Activated naive CD8-positive, alpha-beta T cell treated with anti-CD3 and anti-CD28 coated beads, Interleukin-2, amount 50 U/mL, for 16 hours (primary cell): ENCODE measurements around the gene AMN.

Source experiments
- DNase-seq: peaks from one replicate; pipeline ENCODE4 v3.0.0-alpha.2; 2020; ENCODE audit warnings: low read depth, low spot score

AMN gene

DNA sequence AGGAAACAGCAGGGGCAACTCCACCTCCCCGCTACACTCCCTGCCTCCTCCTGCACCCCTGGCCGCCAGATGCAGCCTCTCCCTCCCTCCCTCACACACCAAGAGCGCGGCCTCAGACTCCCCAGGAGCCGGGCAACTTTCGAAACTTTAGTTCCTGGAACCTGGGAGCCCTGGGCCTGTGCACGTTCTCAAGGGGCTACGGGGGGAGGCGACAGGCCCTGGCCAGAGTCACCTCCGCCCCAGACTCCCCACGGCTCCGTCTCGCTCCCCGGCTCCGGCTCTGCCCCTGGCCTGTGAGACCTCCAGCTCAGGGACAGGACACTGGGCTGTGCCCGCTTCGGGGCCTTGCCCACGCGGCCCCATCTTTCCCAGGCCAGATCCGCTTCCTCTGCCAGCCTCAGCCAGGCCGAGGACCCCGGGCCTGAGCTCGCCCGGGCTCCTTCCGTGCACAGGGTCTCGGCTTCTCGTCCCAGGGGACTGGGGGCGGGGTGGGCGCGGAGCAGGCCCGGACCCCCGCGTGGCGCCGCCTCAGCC is 5.5 kb downstream of the AMN start:
- no peak for DNase-seq

- peak; percentile 69 for DNase-seq
Observed at GRCh38 chr14:102928412-102929240, 6.2 kb downstream of the AMN start.

DNA sequence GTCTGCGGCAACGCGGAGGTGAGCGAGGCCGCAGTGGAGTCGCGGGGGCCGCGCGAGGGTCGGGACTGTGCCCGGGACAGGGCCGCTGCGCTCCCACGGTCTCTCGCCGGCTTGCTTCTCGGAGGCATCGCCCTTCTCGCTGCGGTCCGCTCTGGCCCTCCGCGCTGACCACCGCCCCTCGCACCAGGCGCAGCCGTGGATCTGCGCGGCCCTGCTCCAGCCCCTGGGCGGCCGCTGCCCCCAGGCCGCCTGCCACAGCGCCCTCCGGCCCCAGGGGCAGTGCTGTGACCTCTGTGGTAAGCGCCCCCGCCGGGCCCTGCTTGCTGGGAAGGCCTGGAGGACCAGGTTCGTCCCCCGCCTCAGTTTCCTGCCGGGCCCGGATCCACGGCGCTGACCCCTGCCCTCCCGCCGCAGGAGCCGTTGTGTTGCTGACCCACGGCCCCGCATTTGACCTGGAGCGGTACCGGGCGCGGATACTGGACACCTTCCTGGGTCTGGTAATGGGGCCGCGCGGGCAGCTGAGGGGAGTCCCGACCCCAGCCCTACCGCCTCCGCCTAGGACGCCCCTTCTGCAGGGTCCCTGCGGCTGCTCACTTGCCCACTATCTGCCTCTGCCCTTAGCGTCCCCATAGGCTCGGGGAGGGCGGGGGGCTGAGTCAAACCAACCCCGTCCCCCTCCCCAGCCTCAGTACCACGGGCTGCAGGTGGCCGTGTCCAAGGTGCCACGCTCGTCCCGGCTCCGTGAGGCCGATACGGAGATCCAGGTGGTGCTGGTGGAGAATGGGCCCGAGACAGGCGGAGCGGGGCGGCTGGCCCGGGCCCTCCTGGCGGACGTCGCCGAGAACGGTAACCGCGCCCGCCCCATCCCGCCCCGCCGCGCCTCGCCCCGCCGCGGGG is 7.0 kb downstream of the AMN start:
- no peak for DNase-seq

DNA sequence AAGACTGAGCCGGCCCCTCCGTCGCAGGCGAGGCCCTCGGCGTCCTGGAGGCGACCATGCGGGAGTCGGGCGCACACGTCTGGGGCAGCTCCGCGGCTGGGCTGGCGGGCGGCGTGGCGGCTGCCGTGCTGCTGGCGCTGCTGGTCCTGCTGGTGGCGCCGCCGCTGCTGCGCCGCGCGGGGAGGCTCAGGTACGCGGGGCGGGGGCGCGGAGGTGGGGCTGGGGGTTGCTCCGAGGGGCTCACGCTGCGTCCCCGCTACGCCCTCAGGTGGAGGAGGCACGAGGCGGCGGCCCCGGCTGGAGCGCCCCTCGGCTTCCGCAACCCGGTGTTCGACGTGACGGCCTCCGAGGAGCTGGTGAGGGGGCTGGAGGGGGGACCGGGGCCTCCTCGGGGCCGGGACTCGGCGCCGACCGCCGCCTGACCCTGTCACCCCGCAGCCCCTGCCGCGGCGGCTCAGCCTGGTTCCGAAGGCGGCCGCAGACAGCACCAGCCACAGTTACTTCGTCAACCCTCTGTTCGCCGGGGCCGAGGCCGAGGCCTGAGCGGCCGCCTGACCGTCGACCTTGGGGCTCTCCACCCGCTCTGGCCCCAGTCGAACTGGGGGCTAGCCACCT is 7.8 kb downstream of the AMN start:
- no peak for DNase-seq

DNA sequence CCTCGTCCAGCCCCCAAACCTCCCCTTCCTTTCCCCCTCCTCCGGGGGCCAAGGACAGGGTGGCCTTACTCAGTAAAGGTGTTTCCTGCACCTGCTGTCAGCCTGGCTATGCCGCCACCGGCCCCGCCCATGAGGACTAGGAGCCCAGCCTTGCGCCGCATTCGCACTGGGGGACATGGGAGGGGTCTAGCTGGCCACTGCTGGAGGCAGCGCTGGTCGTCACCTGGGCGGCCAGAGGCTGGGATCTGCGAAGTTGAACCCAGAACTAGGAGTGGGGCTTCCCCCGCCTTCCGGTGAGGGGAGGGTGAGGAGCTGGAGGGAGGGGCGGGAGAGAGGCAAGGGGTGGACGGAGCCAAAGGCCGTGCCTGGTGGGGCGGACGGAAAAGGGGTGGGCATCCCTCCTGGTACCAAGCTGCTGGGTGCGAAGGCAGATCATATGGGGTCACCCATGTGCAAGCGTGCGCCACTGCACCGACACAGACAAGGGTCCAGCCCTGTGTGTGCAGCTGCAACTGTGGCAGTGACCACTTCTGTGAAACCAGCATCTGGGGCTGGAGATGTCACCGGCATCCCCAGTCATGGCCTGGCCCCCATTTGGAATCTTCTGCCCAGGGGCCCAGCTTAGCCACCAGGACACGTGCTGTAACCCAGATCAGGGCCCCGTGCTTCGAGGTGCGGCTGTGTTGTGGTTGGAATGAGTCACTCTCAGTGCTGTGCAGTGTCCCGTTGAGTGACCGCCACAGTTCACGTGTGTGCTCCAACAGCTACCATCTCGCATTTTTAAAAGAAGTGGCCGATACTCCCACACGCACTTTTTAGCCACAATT is 8.5 kb downstream of the AMN start:
- DNase-seq = no peak

- DNase-seq = no peak
Observed at GRCh38 chr14:102931580-102932285, 9.3 kb downstream of the AMN start.

GRCh38 chr14:102932484-102933248 is 10.2 kb downstream of the AMN start:
- DNase-seq = no peak

- DNase-seq = no peak
Observed at GRCh38 chr14:102933618-102934231, 11.3 kb downstream of the AMN start.

GRCh38 chr14:102935756-102936155 is 13.3 kb downstream of the AMN start:
- DNase-seq = no peak

DNA sequence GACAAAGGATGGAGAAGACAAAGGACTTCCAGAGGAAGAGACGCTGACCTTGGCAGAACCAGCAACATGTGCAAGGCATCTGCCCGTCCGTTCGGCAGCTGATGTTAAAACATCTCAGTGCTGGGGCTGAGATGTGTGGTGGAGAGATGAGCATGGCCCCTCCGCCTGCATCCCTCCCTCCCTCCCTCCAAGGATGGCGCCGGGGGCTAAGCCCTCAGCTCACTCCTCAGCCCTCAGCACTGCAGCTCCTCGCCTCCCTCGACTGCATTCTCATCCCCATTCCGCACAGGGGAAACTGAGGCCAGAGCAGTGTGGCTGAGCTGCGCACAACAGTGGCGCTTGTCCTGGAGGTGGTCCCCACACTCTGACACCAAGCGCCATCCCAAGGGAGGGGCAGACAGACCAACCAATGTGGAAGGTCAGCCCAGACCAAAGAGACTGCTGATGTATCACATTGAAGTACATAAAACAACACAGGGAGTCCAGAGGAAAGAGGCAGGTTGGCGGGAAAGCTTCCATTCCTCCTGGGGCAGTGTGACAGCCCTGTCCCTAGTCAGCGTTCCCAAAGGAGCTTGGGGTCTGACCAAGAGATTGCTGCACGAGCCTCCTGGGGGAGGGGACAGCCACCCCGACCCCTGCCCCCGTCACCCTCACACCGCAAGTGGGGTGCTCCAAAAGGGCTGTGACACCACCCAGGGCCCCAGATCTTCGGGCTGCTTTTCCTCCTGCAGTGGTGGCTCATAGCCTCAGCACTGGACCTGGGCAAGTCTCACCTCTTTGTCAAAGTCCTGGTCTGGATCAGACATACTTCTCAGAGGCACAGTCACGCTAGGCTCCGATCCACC is 15.1 kb downstream of the AMN start:
- no peak for DNase-seq

DNA sequence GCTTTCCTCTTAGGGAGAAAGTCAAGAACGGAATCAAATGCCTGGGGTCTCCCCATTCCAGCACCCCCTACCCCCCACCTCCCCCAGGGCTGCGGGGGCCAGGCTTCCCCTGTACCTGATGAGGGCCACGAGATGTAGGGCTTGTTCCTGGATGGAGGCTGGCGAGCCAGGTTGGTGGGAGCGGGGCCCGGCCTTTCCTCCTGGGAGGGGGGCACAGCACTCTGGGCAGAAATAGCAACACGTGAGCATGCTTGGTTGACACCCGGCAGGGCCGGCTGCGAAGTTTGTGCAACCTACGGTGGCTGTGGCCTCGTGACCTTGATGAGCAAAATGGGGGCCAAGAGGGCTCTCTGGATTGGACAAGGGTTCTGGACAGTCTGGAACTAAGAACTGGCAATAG is 15.7 kb downstream of the AMN start:
- DNase-seq = no peak

DNA sequence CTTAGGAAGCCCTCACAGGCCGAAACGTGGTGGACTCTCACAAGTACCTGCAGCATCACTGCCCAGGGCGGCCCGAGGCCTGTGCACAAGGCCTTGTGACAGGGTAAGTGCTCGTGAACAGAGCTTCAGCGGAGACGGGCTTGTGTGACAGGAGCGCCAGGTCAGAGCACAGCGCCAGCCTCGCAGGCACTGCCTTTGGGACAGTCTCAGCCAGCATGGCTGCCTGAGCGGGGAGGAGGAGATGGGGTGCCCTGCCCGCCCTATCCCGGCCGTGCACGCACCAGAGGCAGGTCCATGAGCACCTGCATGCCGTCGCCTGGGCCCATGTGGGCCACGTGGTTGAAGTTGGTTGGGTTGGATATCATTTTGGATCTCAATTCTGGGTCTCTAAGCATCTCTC is 16.9 kb downstream of the AMN start:
- DNase-seq = no peak

DNA sequence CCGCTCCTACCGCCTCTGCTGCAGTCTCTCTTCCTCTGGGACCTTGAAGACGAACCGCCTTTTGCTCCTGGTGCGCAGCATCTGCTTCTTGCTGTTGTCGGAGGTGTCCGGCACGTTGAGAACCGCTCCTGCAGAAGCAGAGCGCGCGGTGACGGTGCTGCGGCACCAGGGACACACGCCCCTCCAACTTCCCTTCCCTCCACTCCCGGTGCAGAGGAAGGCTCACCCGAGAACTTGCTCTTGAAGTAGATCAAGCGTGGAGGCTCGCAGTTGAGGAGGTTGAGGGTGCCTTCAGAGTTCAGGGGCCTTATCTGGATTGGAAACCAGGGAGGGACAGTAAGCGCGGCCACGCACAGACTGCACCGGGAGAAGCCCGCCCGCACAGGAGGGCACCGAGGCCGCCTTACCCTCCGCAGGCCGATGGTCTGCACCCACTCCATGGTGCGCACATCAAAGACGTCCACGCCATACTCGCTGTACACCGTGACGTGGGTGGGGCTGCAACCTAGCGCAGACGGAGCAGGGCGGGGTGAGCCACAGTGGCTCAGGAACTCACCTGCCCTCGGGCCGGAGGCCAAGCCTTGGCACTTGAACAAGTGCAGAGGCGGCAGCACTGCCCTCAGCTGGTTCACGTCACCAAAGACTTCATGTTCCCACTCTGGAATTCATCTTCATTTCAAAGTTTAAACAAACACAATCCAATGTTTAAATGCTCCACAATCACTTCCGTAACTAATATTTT is 17.5 kb downstream of the AMN start:
- no peak for DNase-seq

DNA sequence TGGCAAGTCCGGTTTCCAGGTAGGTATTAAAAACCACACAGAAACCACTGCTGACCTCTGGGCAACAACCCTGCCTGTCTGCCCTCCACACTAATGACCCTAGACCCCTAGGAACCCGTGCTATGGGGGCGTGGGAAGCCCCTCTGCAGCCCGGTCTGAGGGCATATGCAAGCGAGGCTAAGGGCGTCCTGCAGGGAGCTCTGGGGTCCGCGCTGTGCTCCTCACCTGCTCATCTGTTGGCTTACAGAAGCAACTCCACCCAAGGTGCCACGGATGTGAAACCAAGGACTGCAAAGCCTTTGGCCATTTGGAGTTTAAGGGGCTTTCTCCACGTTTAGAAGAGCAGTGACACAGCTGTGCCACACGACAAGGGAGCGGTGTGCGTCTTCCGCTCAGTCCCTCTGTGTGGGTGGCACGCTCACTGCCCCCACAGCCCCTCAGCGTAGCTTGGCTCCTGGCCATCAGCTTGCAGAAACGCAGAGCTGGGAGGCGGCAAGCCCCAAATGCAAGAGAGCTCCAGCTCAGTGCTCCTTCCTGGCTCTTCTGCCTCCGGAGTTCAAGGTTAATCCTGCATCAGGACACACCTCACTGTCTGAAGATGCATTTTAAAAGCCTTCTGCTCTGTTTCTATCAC is 18.4 kb downstream of the AMN start:
- DNase-seq = no peak

GRCh38 chr14:102941419-102942011 is 19.1 kb downstream of the AMN start:
- DNase-seq = no peak

GRCh38 chr14:102942069-102942468 is 19.6 kb downstream of the AMN start:
- DNase-seq = no peak

DNA sequence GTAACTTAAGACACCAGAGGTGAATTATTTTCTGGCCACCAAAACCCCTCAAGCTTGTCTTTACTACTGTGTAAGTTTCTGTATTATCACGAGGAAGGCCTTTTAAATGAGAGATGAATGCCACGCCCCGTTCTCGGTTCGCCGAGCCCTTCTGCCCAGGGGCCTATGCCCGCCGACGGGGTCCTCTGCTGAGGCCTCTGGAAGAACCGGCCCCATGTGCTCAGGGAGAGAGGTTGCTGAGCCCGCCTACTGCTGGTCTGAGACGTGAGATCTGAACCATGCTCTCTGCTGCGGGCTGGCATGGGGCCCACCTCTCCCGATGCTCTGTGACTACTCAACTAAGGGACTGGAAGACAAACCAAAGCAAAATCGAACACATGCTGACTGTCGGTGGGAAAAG is 21.0 kb downstream of the AMN start:
- no peak for DNase-seq
